GM04504 (cell line): Measurements from ENCODE around the gene EPN1.

Source experiments
- DNase-seq: peaks from one replicate; pipeline ENCODE4 v3.0.0-alpha.2; 2012; ENCODE audit warnings: low read depth

Gene EPN1

DNA sequence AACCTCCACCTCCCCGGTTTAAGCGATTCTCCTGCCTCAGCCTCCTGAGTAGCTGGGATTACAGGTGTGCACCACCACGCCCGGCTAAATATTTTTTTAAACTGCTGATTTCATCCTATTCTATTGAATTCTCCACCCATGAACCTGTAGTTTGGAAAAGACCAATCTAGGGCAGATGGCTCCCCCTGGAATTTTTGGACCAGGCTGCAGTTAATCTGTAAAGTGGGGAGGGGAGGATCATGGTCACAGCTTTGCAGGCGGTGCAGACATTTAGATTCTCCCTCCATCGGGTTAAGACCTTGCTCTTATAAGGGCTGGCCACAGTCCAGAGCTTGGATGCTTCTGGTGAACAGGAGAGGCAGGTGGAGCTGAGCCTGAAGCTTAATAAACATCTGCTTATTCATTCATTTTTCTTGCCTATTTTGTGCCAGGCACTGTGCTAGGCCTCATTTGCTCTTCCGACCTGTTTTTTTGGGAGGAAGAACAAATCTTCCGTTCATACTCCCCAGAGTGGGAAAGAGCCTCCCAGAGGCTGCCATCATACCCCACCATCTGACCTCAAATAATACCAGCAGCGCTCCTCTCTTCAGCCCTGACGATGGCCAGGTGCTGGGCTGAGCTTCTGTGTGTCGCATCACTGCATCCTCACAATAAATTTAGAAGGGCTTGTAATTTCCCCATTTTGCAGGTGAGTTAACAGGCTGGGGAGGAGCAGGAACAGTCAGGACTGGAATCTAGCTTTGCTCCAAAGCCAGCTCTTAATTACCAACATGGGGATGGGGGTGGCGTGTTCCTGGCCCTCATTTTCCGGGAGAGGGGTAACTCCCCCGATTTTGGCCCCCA, 27.9 kb upstream of the EPN1 start:
- DNase-seq: no peak

DNA sequence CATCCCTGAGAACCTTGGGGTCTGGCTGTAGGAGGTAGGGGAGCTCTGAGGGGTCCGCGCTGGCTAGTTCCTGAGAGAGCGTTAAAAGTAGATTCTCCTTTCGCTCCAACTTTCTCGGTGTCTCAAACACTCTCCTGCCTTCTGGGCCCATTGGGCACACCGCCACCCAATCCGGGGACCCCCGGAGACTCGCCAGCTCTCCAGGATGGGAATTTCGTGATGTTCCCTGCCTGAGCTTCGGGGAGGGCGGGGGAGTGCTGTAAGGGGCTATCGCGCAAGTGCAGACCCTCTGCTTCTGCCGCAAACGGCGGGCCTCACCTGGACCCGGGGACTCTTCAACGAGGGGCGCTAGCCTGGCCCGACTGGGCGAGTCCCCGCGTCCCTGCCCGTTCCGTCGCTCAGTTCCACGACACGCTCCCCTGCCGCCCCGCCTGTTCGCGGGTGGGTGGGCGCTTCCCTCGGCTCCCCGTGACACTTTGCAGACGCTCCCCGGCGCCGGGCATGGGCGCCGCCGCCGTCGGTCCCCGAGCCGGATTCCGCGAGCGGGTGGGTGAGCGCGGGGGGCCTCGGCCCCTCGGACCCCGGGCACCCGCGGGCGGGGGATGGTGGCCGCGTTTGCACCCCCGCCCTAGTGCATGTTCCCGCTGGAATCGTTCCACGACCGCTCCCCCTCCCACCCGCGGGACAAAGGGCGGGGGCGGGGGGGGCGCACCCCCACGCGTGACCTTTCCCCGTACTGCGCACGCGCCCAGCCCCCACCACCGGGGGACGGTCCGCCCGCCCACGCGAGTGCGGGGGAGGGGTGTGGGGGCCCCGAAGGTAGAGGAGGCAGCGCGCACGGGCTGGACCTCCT, 27.1 kb upstream of the EPN1 start, which contains the start of gene CCDC106:
Gene CCDC106, plus strand, starts transcription at position 481 of the 853 bp plus-strand sequence. CDS start 835 bp downstream, outside the sequence.
- DNase-seq: no peak

DNA sequence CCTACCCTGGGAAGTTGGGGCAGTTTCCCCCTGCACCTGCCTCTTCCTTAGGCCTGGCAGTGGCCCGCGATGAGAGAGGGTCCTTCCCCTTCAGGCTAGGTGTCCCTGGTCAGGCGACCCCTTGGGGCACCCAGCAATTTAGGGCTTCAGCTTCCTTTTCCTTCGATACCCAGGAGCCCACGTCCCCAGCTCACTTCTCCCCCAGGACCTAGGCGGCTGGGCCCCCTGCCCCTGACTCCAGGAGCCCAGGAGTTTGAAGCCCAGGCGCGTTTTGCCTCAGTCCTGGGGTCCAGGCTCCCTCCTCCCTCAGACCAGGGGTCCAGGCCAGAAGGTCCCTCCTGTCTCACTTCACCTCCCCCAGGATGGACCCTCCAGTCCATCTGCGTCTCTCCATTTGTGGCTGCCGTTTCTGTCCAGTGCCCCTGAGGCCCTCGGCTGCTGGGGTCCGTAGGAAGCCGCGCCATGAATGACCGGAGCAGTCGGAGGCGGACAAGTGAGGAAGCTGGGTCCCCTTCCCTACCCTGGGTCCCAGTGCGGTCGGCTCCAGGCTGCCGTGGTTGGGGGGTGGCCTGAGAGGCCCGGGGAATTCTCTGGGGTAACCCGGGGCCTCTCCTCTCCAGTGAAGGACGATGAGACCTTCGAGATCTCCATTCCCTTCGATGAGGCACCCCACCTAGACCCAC, 26.3 kb upstream of the EPN1 start:
- no peak for DNase-seq

DNA sequence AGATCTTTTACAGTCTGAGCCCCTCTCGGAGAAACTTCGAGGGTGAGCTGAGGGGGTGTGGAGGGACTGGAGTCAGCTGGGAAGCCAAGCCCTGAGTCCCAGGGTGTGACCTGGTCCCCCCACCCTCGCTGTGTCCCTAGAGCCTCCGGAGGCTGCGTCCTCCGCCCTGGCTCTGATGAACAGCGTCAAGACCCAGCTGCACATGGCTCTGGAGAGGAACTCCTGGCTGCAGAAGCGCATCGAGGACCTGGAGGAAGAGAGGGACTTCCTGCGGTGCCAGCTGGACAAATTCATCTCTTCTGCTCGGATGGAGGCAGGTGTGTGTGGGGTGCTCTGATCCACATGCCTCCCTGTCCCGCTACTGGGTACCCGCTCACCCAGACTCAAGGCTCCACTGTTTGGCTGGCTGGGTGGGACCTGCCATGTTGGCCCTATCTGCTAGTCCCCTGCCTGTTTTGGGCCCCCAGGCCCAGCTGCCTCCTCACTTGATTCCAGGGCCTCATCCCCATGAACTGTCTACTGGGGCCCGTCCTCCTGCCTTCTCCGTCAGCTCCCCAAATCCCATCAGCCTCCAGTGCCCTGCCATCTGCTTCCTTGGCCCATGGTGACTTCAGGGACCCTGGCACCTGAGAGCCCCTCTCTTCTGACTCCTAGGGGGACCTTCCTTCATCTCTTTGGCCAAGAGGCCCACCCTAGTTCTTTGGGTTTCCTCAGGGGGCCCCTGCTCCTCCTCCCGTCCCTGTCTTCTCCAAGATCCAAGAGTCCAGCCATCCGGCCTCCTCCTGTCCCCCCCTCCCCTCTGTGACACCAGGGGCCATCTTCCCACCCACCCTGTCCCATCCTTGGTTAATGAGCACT, 25.5 kb upstream of the EPN1 start:
- no peak for DNase-seq

DNA sequence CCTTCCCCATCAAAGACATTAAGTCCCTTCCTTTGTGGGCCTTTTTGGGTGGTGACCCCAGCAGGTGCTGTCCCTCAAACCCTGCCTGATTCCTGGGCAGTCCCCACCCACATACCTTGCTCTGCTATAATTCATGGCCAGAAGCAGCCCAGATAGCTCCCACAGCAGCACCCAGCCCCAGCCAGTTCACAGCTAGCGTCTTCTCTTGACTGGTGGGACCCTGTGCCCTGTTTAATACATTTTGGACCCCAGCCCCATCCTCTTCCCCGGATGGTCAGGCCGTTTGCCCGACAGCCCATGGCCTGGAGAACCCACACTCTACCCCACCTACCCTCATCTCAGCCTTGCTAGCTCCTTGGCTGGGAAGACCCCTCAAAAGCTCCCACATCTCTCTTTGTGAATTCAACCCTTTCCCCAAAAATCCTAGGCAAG, 24.9 kb upstream of the EPN1 start:
- no peak for DNase-seq

DNA sequence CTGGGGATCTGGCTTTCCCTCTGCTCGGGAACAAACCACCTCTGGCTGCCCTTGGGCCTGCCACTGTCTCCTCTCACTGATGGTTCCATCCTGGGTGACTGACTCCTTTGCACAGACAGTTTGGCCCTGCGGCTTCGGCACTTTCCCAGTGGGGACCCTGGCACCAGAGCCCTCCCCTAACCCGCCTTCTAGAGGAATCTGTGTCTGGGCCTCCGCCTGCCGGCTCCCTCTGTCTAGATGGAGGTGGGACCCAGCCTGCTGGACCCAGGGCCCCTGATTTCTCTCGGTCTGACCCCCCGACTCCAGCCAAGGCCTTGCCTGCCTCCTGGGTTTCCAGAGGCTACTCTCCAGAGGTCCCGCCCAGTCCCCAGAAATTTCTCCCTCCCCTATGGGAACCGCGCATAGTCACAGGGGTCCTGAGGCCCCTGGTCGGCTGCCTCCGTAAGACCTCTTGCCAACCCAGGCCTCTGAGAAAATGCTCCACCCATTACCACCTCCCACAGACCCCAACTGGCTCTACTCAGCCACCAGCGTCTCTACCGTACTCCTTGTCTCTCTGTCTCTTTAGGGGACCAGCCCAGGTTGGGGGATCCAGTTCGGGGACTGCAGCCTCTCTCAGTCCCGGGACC, 24.3 kb upstream of the EPN1 start:
- no peak for DNase-seq

DNA sequence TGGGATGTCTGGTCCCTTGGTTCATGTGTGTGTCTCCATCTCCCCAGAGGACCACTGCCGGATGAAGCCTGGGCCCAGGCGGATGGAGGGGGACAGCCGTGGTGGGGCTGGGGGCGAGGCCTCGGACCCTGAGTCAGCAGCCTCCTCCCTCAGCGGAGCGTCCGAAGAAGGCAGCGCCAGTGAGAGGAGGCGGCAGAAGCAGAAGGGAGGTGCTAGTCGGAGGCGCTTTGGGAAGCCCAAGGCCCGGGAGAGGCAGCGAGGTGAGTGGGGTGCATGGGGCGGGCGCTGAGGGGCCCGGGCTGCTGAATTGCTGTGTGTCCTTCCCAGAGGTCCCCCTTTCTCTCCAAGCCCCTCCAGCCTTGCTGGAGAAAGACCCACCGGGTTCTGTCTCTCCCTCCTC, 23.8 kb upstream of the EPN1 start:
- no peak for DNase-seq

DNA sequence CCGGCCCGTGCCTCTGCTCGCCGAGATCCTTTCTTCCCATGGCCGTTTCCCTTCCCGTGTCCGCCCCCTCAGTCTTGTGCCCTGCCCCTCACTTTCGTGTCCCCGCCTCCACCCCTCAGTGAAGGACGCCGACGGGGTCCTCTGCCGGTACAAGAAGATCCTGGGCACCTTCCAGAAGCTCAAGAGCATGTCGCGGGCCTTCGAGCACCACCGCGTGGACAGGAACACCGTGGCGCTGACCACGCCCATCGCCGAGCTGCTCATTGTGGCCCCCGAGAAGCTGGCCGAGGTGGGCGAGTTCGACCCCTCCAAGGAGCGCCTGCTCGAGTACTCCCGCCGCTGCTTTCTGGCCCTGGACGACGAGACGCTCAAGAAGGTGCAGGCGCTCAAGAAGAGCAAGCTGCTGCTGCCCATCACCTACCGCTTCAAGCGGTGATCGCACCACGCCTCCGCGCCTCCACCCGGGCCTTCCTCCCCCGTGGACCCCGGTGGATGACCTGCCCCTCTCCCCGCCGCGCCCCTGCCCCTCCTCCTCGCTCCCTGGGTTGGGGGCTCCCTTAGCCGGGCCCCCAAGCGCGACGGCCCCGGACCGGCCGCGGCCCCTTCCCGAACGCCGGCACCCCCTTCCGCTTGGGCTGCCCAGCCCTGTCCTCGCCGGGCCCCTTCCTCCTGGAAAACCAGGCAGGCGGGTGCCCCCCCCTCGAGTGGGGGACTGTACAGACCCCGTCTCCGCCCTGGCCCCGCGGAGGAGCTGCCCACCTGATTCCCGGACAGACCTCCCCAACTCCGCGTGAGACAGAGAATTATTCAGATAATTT, 22.5 kb upstream of the EPN1 start:
- no peak for DNase-seq

DNA sequence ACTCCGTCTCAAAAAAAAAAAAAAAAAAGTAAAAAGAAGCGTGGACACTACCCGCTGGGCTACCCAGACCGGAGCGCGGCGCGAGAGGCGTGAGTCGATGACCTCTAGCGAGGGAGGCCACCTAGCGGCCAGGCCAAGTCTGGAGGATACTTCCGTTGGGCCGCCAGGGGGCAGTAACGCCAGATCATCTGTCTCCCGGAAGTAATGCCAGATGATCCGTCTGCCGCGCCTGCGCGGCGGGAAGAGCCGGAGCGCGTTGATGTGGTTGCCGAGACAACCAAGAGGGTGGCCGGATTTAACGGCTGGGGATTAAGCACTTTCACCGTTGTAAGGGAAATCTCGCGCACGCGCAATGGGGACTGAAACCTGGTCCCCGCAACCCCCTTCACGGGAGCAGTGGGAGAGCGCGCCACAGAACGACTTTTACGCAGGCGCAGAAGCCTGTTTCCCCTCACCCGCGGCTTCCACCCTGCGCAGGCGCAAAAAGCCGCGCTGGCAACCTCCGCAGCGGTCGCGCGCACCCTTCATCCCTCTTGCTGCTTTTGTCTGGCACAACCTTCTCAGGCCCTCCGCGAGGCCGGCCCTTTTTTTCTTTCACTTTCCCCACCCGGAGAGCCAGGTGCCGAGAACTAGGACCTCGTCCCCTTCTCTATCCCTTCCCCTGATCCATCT, 21.2 kb upstream of the EPN1 start:
- DNase-seq: peak; percentile 99

DNA sequence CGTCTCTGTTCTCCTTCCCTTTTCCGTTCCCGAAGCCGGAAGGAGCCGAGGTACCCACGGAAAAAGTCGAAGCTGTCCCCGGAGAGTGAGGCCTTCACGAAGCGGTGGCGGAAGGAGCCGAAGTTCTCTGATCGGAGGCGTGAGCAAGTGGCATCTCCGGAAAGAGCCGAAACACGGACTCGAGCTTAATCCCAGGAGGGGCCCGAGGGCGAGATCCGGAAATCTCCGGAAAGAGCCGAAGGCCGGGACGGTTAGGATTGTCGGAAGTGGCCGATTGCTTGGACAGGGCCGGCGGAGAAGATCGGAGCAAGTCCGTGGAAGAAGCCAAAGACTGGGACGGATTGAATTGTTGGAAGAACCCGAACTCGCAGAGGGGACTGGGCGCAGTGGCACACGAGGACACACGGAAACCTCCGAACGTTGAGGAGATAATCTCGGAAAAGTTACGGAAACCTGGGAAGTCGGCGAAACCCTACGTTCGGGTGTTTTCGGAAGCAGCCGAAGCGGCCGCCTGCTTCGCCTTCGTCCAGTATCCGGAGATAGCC, 20.6 kb upstream of the EPN1 start:
- DNase-seq: peak; percentile 100

DNA sequence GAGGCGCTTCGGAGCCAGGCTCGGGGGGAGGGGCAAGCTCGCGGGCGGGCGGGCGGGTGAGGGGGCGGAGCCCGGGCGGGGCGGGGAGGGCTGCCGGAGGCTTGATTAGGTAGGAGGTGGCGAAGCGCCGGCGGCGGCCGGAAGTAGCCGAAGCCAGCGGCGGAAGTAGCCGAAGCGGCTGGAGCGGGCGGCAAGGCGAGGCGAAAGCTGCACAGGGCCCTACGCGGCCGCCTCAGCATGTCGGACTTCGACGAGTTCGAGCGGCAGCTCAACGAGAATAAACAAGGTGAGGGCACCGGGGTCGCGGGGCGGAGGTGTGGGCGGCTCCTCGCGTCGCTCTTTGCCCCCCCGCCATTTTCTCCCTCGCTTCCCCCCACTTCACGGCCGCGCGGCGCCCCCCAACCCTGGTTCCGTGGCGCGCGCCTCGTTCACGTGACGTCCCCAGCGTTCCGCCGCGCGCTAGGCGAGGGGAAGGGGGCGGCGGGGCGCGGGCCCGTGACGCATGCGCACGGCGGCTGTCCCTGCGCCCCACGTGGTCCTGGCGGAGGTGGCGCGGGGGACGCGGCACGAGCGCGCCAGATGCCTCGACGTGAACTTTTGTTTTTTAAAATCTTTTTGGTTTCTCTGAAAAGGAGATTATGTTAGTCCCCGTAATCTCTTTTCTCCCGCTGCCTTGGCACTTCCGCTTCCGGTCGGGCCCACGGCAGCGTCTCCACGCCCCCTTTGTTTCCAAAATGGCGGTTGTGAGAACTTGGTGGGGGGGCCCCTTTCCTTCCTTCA, 20.0 kb upstream of the EPN1 start, which contains the start of gene U2AF2:
Gene U2AF2, plus strand, starts transcription at position 168 of the 780 bp plus-strand sequence. Its CDS starts 70 bp downstream, at position 238.
- peak; percentile 81 for DNase-seq

DNA sequence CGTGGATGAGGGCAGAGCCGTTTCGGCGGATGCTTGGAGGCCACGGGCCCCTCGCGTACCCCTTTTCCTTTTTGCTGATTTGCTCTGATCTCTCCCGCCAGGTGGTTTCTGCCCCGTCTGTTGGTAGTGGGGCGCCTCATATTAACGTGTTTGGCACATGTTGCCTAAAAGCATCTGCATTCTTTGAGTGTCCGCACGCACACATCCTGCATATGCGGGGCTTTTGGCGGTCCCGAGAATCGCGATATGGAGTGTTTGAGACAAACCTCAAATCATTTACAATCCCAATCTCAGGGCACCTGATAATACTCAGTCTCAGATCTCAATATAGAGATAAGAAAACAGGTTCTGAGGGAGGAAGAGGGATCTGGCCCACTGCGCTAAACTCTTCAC, 19.4 kb upstream of the EPN1 start:
- DNase-seq: no peak

DNA sequence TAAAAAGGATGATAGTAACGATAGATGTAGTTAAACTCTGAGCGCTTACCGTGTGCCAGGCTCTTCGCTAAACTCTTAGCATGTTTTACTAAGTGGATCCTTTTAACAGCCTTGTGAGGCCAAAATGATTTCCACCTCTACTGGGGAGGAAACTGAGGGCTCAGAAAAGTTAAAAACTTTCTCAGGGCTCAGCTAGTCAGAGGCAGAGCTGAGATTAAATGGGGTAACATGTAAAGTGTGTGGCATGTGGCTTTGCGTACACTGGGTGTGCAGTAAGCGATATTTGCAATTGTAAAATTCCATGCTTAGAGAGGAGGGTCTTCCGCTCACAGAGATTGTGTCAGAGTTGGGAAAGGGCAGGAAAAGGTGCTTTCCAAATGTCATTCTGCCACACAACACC, 18.5 kb upstream of the EPN1 start:
- DNase-seq: no peak

DNA sequence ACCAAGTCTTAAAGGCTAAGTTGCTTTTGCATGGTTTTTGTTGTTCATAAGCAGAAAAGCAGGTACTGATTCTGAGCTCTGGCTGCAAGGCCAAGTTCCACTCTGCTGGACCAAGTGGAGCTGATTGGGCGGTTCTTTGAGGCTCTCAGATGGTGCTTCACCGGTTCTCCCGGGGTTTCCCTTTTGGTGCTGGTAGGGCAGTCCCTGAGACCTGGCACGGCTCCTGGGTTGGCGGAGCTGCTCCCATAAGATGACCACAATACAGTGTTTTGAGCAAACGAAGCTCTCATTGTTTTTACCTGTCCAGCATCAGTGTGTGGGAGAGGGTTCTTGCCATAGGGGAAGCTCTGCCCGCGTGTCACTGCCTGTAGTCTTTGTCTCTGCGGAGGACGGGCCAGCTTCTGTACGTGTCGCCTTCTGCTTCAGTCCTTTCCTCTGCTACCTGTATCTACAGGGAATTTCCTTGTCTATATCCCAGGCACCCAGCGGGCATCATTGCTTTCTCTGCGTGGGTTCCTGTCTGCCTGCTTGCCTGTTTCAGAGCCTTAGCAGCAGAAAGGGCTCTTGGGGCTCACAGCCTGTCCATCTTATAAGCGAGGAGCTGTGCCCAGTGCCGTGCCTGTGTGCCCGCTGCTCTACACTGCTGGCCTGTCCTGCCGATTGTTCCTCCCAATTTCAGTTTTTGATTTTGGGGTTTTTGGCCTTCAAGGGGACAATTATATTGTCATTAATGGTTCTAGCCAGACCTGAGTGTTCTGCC, 17.9 kb upstream of the EPN1 start:
- no peak for DNase-seq

DNA sequence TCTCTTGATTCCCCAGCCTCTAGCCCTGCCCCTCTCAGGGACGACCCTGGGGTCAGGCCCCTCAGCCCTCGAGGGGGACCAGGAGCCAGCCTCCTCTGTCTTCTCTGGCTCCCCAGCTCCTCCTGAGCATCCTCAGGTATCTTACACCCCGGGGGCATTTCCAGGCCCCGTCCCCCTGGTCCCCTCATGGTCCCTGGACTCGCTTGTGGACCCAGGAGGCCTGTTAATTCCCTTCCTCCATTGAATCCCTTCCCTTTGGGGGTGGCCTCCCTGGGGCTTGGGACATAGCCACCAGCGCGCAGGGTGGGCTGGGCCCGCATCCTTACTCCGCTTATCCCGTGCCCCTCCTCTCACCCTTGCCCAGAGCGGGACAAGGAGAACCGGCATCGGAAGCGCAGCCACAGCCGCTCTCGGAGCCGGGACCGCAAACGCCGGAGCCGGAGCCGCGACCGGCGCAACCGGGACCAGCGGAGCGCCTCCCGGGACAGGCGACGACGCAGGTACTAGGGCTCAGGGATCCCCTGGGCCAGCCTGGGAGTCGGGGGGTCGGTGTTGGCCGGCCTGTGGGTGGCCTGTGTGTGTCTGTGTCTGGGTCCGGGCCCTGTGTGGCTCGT, 16.1 kb upstream of the EPN1 start:
- DNase-seq: no peak

DNA sequence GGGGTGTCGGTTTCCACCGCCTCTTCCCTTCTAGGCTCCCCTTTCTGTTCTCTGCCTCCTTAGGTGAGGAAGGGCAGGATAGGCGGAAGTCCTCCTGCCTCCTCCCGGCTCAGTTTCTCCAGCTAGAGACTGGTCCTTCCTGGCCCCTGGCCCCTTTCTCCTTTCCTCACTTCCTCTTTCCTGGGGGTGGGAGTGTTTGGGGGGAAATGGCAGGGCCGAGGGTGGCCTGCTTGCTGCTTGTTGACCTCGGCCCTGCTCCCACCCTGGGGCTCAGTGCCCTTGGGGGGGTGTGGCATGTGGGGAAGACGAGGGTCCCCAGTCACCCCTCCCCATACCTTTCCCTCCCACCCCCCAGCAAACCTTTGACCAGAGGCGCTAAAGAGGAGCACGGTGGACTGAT, 15.2 kb upstream of the EPN1 start:
- no peak for DNase-seq

DNA sequence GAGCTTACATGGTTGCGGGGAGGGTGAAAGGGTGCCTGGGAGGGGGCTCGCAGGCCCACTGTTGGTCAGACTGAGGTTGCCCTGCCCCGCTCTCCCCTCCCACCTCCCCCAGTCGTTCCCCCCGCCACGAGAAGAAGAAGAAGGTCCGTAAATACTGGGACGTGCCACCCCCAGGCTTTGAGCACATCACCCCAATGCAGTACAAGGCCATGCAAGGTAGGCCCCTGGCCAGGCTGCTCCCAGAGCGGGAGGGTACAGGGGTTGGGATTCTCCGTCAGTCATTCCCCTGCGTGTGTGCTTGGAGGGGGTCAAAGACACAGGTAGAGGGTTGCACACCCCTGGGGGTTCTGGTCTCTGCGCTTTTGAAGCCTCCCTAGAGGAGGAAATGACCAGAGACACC, 14.6 kb upstream of the EPN1 start:
- no peak for DNase-seq
